DOHH2 (cell line): ENCODE measurements around the gene KRT73.

ENCODE experiments used
- H3F3A ChIP-seq: fragments of 200-600 bp; sonication (generic), shearing (Covaris generic); 2 replicates; pipeline ENCODE4 v1.6.0; 2016; ENCODE audit warnings: antibody characterized with exemption, mild to moderate bottlenecking; ENCODE audit not compliant: control insufficient read depth, insufficient read depth
- H3K27ac ChIP-seq: fragments of 200-600 bp; sonication (generic); 2 replicates; pipeline ENCODE4 v1.5.1; 2014; ENCODE audit warnings: low read depth, mild to moderate bottlenecking, low read length, moderate library complexity
- H3K27me3 ChIP-seq: fragments of 200-600 bp; sonication (generic); 2 replicates; pipeline ENCODE4 v1.6.1; 2014; ENCODE audit warnings: mild to moderate bottlenecking, low read length, mixed read lengths; ENCODE audit not compliant: control insufficient read depth
- H3K36me3 ChIP-seq: fragments of 200-600 bp; sonication (generic); 2 replicates; pipeline ENCODE4 v1.6.1; 2014; ENCODE audit warnings: mild to moderate bottlenecking, low read length, moderate library complexity, mixed read lengths; ENCODE audit not compliant: control insufficient read depth
- H3K4me1 ChIP-seq: fragments of 200-600 bp; sonication (generic); 2 replicates; pipeline ENCODE4 v1.6.1; 2014; ENCODE audit warnings: mild to moderate bottlenecking, low read length, mixed read lengths; ENCODE audit not compliant: control insufficient read depth
- H3K4me2 ChIP-seq: fragments of 200-600 bp; sonication (generic); 2 replicates; pipeline ENCODE4 v1.6.0; 2014; ENCODE audit warnings: mild to moderate bottlenecking, low read length, moderate library complexity
- H3K4me3 ChIP-seq: fragments of 200-600 bp; sonication (generic); 2 replicates; pipeline ENCODE4 v1.5.1; 2014; ENCODE audit warnings: mild to moderate bottlenecking, low read length, mixed read lengths
- H3K79me2 ChIP-seq: fragments of 200-600 bp; sonication (generic); 2 replicates; pipeline ENCODE4 v1.6.1; 2014; ENCODE audit warnings: mild to moderate bottlenecking, low read length, mixed read lengths; ENCODE audit not compliant: control insufficient read depth
- H3K9me2 ChIP-seq: fragments of 200-600 bp; sonication (generic); replicated peaks from 2 replicates; pipeline ENCODE4 v1.6.1; 2014; ENCODE audit warnings: mild to moderate bottlenecking, low read length, mixed read lengths; ENCODE audit not compliant: control insufficient read depth
- H3K9me3 ChIP-seq: fragments of 200-600 bp; sonication (generic); 2 replicates; pipeline ENCODE4 v1.6.1; 2014; ENCODE audit warnings: antibody characterized with exemption, low read length, mixed read lengths; ENCODE audit not compliant: control insufficient read depth, insufficient read depth
- H4K20me1 ChIP-seq: fragments of 200-600 bp; sonication (generic); 2 replicates; pipeline ENCODE4 v1.6.0; 2014; ENCODE audit warnings: low read depth, mild to moderate bottlenecking, antibody characterized with exemption, low read length, moderate library complexity; ENCODE audit not compliant: control insufficient read depth, insufficient read depth
- CTCF ChIP-seq: fragments of 200-600 bp; sonication (generic); IDR thresholded peaks from one replicate; pipeline ENCODE4 v1.5.1; 2014; ENCODE audit warnings: antibody characterized with exemption, mild to moderate bottlenecking, low read depth, low read length; ENCODE audit not compliant: poor library complexity, severe bottlenecking
- EZH2phosphoT487 ChIP-seq: fragments of 200-600 bp; sonication (generic); IDR thresholded peaks from 2 replicates; pipeline ENCODE4 v1.6.1; 2017; ENCODE audit warnings: borderline replicate concordance, mild to moderate bottlenecking, antibody characterized with exemption, low read length, moderate library complexity, mixed read lengths

KRT73 gene

DNA sequence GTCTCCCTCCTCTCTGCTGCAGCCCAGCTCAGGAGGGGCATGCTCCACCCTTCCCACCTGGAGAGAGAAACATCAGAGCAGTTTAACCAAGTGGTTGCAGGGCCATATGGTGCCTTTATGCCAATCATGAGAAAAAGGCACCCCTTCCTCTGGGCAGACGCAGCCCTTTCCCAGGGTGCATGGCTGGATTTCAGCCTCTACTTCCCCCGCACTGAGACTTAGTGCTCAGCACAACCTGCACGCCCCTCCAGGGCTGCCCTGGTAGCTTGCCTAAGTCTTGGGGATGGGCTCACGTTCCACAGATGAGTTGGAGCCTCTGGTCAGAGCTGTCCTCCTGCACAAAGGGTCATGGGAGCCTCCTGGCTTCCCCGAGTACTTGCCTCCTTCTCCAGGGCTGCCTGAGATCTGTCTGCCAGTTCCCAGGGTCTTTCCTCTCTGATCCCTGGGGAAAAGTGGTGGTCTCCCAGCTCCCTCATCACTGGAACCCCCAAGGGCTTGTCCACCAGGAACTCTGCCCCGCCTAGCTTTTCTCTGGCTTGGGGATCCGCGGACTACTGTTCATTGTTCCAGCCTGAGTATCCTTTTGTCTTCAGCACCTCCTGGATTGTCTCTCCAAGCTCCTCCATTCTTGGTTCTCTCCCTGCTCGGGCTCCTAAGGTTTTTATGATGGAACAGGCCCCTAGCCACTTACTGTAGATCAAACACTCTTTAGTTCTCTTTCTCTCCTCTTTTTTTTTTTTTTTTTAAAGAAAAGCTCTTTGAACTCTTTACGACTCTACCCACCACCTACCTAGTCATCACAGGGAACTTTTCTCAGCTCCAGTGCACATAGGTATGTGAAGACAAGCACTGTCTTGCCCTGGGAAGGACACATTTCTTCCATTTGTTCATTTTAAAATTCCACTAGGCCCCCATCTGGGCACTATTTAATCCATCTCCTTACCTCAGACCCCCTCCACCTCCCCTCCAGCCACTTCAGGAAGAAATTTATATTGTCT lies 38.6 kb downstream of the KRT73 start:
- no peaks in the 10 kb centered on the region for H3F3A ChIP-seq
- H3K27me3 ChIP-seq: peaks cover 27% of the 10 kb centered on the region
- H3K4me2 ChIP-seq: no peak overlapping the region
- H3K36me3 ChIP-seq: no peaks in the 10 kb centered on the region
- peaks cover 7% of the 10 kb centered on the region; the same call in 1 of the 2 replicates for H3K4me1 ChIP-seq
- no peak overlapping the region for H3K4me3 ChIP-seq
- H4K20me1 ChIP-seq: no peaks in the 10 kb centered on the region
- no peaks in the 10 kb centered on the region for H3K9me3 ChIP-seq
- no peak overlapping the region for H3K27ac ChIP-seq
- H3K9me2 ChIP-seq: no peaks in the 10 kb centered on the region
- TF ChIP-seq EZH2phosphoT487: no peak
- TF ChIP-seq CTCF: no peak
- no peaks in the 10 kb centered on the region for H3K79me2 ChIP-seq

DNA sequence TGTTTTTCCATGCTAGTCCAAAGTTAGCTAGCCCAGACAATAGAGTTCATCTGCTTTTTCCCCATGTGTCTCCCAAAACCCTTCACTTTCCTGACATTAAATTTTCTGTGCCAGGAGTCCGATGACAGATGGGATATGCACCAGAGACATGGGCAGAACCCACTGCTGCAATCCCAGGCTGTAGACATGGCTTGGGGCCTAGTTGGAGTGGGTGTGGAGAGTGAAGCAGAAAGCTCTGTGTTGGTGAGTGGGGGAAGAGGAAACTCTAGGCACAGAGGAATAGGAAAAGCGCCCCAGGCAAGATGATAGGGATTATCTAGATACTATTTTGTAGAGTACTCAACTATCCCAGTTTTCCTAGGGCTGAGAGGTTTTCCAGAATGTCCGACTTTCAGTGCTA lies 39.9 kb downstream of the KRT73 start:
- Histone ChIP-seq H3K4me1 (peaks cover 9% of the 10 kb centered on the region; the same call in 1 of the 2 replicates), H3K36me3 (no peaks in the 10 kb centered on the region)

DNA sequence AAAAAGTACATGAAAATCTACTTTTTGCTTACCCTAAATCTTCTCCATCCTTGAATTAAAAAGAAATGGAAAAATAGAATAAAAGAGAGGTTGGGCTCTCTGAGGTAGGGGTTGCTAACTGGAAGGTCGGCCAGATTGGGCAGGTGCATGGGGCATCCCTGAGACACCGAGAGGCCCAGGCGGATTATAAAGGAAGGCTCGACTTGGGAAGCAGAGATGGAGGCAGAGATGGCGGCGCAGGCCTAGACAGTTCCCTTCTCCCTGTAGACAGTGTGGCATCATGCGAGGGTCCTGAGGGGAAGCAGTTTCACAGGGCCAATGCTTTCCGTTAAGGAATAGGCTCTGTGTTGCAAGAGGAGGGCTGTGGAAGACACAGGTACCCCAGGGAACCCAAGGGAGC lies 41.0 kb downstream of the KRT73 start:
- Histone ChIP-seq H3F3A (no peaks in the 10 kb centered on the region), H3K27ac (no peak overlapping the region), H3K4me1 (peaks cover 9% of the 10 kb centered on the region; the same call in 1 of the 2 replicates), H3K4me2 (no peak overlapping the region), H3K36me3 (no peaks in the 10 kb centered on the region), H3K9me2 (no peaks in the 10 kb centered on the region), H3K4me3 (no peak overlapping the region), H3K27me3 (peaks cover 30% of the 10 kb centered on the region), H3K9me3 (no peaks in the 10 kb centered on the region), H3K79me2 (no peaks in the 10 kb centered on the region), H4K20me1 (no peaks in the 10 kb centered on the region)
- TF ChIP-seq EZH2phosphoT487 (no peak), CTCF (no peak)

More for the DNA sequence above, 39.9 kb downstream of the KRT73 start:
- H3K79me2 ChIP-seq: no peaks in the 10 kb centered on the region
- TF ChIP-seq CTCF: no peak
- no peak overlapping the region for H3K4me2 ChIP-seq
- no peak overlapping the region for H3K4me3 ChIP-seq
- H3K27me3 ChIP-seq: peaks cover 30% of the 10 kb centered on the region
- no peak overlapping the region for H3K27ac ChIP-seq
- H3K9me2 ChIP-seq: no peaks in the 10 kb centered on the region
- no peaks in the 10 kb centered on the region for H4K20me1 ChIP-seq
- no peaks in the 10 kb centered on the region for H3F3A ChIP-seq
- H3K9me3 ChIP-seq: no peaks in the 10 kb centered on the region
